NCI-H146 treated with DMSO at 0.1 percent for 48 hours (cell line): ENCODE results near the gene EXD1.
"Not testable (repeated sequence)": the region's sequence is repeated elsewhere in the genome, so short reads cannot be mapped to it uniquely, and the experiment has no call there.

Experiments
- DNase-seq: peaks from one replicate; lab custom pipeline; 2025; ENCODE audit not compliant: unreplicated experiment; lab: John Stamatoyannopoulos, UW

The EXD1 gene

GRCh38 chr15:41150279-41150678, 80.3 kb downstream of the EXD1 start:
- DNase-seq: no peak

GRCh38 chr15:41148065-41148464, 82.5 kb downstream of the EXD1 start:
- no peak for DNase-seq

- no peak for DNase-seq
Observed at GRCh38 chr15:41139619-41140018, 90.9 kb downstream of the EXD1 start.

- DNase-seq: not testable (repeated sequence)
Observed at GRCh38 chr15:41139112-41139511, 91.4 kb downstream of the EXD1 start.

GRCh38 chr15:41135580-41135979, 95.0 kb downstream of the EXD1 start:
- DNase-seq: not testable (repeated sequence)

- no peak for DNase-seq
Observed at GRCh38 chr15:41133454-41133853, 97.1 kb downstream of the EXD1 start.
